Panc1 (cell line): ENCODE measurements around the gene ZNF385C. TPM values are rescaled to one million over a fixed set of nuclear protein-coding genes. Genes with fewer than 3 reads are reported as not detected.
A peak's percentile ranks its signal among the peaks of the same experiment; 100 is the strongest.

Experiments
- ATAC-seq: fragments of 200-7000 bp; cut with Tn5 transposase; 2 replicates; pipeline ENCODE4 v1.9.1; 2020; ENCODE audit warnings: mild to moderate bottlenecking, moderate library complexity
- BruUV-seq: library from RNA; stranded (reverse); fragments of 400-500 nt; replicated peaks from 2 replicates; lab custom pipeline; 2021; lab: Mats Ljungman, UMichigan
- CTCF ChIA-PET: fragments of 300-600 bp; sonication (Branson Sonifier 250); formaldehyde crosslinking; loops from one replicate; lab custom pipeline; 2022; ENCODE audit warnings: antibody characterized with exemption; lab: Charles Lee
- POLR2A ChIA-PET: fragments of 300-600 bp; sonication (Branson Sonifier 250); formaldehyde crosslinking; loops from one replicate; lab custom pipeline; 2022; ENCODE audit warnings: antibody characterized with exemption; lab: Charles Lee
- DNase-seq: peaks from one replicate; pipeline ENCODE4 v3.0.0-alpha.2; 2010; ENCODE audit warnings: low read depth, low spot score
- H3K27ac ChIP-seq: 2 replicates; pipeline ENCODE4 v1.5.1; 2011; ENCODE audit warnings: mild to moderate bottlenecking, low read length, inconsistent platforms
- H3K27me3 ChIP-seq: fragments of 200-500 bp; sonication (Bioruptor generic); 2 replicates; pipeline ENCODE4 v1.6.0; 2014; ENCODE audit warnings: low read length, inconsistent platforms; ENCODE audit not compliant: control insufficient read depth, insufficient read depth
- H3K36me3 ChIP-seq: fragments of 200-500 bp; sonication (Bioruptor generic); 2 replicates; pipeline ENCODE4 v1.5.1; 2014; ENCODE audit warnings: inconsistent platforms, mild to moderate bottlenecking, low read length, moderate library complexity; ENCODE audit not compliant: control insufficient read depth, insufficient read depth
- H3K4me1 ChIP-seq: 2 replicates; pipeline ENCODE4 v1.5.1; 2011; ENCODE audit warnings: inconsistent platforms, mild to moderate bottlenecking, low read length, moderate library complexity; ENCODE audit not compliant: control insufficient read depth, insufficient read depth
- H3K4me3 ChIP-seq, 2 experiments: 2 replicates each; pipeline ENCODE4 v1.5.1; 2011 to 2012; ENCODE audit warnings: low read depth in 2 of 2, low read length in 2 of 2, mild to moderate bottlenecking in 2 of 2, inconsistent platforms in 1 of 2, moderate library complexity in 1 of 2
- H3K9me3 ChIP-seq: fragments of 200-500 bp; sonication (Bioruptor generic); 2 replicates; pipeline ENCODE4 v1.5.1; 2014; ENCODE audit warnings: low read depth, mild to moderate bottlenecking, inconsistent platforms, low read length, moderate library complexity; ENCODE audit not compliant: control insufficient read depth, insufficient read depth
- CTCF ChIP-seq: fragments of 450-650 bp; IDR thresholded peaks from 2 replicates; pipeline ENCODE4 v1.5.1; 2017; ENCODE audit warnings: mild to moderate bottlenecking
- POLR2AphosphoS5 ChIP-seq: IDR thresholded peaks from 2 replicates; pipeline ENCODE4 v1.6.1; 2012; ENCODE audit warnings: mild to moderate bottlenecking, low read depth, low read length, moderate library complexity
- REST ChIP-seq, 2 experiments: IDR thresholded peaks; 2 replicates each; pipeline ENCODE4 v1.6.1; 2011 to 2012; ENCODE audit warnings: low read depth in 2 of 2, control low read depth in 1 of 2, low read length in 1 of 2, mild to moderate bottlenecking in 1 of 2, moderate library complexity in 1 of 2; ENCODE audit not compliant: insufficient read depth in 1 of 2
- SIN3A ChIP-seq: IDR thresholded peaks from 2 replicates; pipeline ENCODE4 v1.6.1; 2012; ENCODE audit warnings: low read depth, mild to moderate bottlenecking, low read length, moderate library complexity, borderline replicate concordance; ENCODE audit not compliant: insufficient read depth
- TCF7L2 ChIP-seq: IDR thresholded peaks from 2 replicates; pipeline ENCODE4 v1.6.1; 2011; ENCODE audit warnings: mild to moderate bottlenecking, low read depth, low read length, inconsistent platforms
- in situ Hi-C: cut with HindIII; loops from 2 replicates; pipeline ENCODE4 v1.10.0; 2016; ENCODE audit warnings: low sequenced_read_pairs, low pct_unique_long_range_greater_than_20kb
- intact Hi-C: fragments of 100-400 bp; cut with micrococcal nuclease; formaldehyde crosslinking; loops from one replicate; pipeline ENCODE4 v1.10.0; 2022; ENCODE audit not compliant: unreplicated experiment
- total RNA-seq: library from RNA; stranded (reverse); gene quantifications from one replicate; pipeline ENCODE4 v1.2.1, GENCODE V29; 2021; ENCODE audit not compliant: unreplicated experiment

ZNF385C gene
- total RNA-seq, 1 experiment from 2014 or later: 0.21 TPM

GRCh38 chr17:42068979-42069378 is 29.3 kb downstream of the ZNF385C start:
- intact Hi-C loops: no loop called here
- TF ChIP-seq SIN3A: no peak
- no peak for TF ChIP-seq TCF7L2
- TF ChIP-seq REST (IDR thresholded peaks at IDR 0.05; ENCODE audit: insufficient read depth in 1 of 2, low read depth in 2 of 2, low read length in 1 of 2): no peak
- TF ChIP-seq POLR2AphosphoS5: no peak
- TF ChIP-seq CTCF: no peak
- H3K36me3 ChIP-seq: no peaks in the 10 kb centered on the region
- no peak for DNase-seq
- POLR2A ChIA-PET: no interaction called here
- no peak for ATAC-seq
- no peaks in the 10 kb centered on the region for H3K9me3 ChIP-seq
- H3K27ac ChIP-seq: no peak overlapping the region
- peaks cover 4% of the 10 kb centered on the region; the same call in 1 of the 2 replicates for H3K4me1 ChIP-seq
- H3K4me3 ChIP-seq: no peak overlapping the region
- BruUV-seq: no TSS peak
- CTCF ChIA-PET: no interaction called here
- in situ Hi-C loops: no loop called here
- no peaks in the 10 kb centered on the region for H3K27me3 ChIP-seq

- DNase-seq: peak; percentile 47
- Histone ChIP-seq H3K36me3 (no peaks in the 10 kb centered on the region), H3K4me1 (peaks cover 4% of the 10 kb centered on the region; the same call in 1 of the 2 replicates), H3K4me3 (no peak overlapping the region), H3K27ac (no peak overlapping the region), H3K9me3 (no peaks in the 10 kb centered on the region), H3K27me3 (no peaks in the 10 kb centered on the region)
- BruUV-seq: no TSS peak
- ChIA-PET POLR2A (no interaction called here), CTCF (interaction anchor here (0.6 to 1.0 kb wide), 2 partner anchors 31 to 236 kb away, joined by 3 read pairs; partner anchors contain the start of gene ZNF385C)
- TF ChIP-seq CTCF: peak; percentile 83
- no peak for TF ChIP-seq TCF7L2
- peak; percentile 56 for ATAC-seq
- in situ Hi-C loops (no loop called here), intact Hi-C loops (no loop called here)
Measured at GRCh38 chr17:42067371-42068091, 30.7 kb downstream of the ZNF385C start.
